Esophagus (tissue), 2 donors: Measurements from ENCODE around the gene TMEM106C. TPM values are rescaled to one million over a fixed set of nuclear protein-coding genes. Genes with fewer than 3 reads are reported as not detected.

Experiments
- H3K27ac ChIP-seq, 2 donors: one replicate each; pipeline ENCODE4 v1.5.1; 2013; ENCODE audit warnings: low read depth in 2 of 2, mild to moderate bottlenecking in 2 of 2, inconsistent platforms in 1 of 2, low read length in 1 of 2, moderate library complexity in 1 of 2
- H3K27me3 ChIP-seq, 2 donors: one replicate each; pipeline ENCODE4 v1.6.1; 2013; ENCODE audit warnings: low read length in 2 of 2, control low read depth in 1 of 2, mild to moderate bottlenecking in 1 of 2; ENCODE audit not compliant: insufficient read depth in 2 of 2, control insufficient read depth in 1 of 2
- H3K36me3 ChIP-seq, 2 donors: one replicate each; pipeline ENCODE4 v1.6.1; 2013; ENCODE audit warnings: low read length in 1 of 2; ENCODE audit not compliant: control insufficient read depth in 2 of 2, insufficient read depth in 2 of 2
- H3K4me1 ChIP-seq, 2 donors: one replicate each; pipeline ENCODE4 v1.6.1; 2013; ENCODE audit warnings: low read length in 1 of 2; ENCODE audit not compliant: control insufficient read depth in 2 of 2, insufficient read depth in 2 of 2
- H3K4me3 ChIP-seq, 2 donors: one replicate each; pipeline ENCODE4 v1.5.1; 2013; ENCODE audit warnings: low read length in 2 of 2, mild to moderate bottlenecking in 2 of 2, low read depth in 1 of 2, moderate library complexity in 1 of 2
- H3K9me3 ChIP-seq, 2 donors: one replicate each; pipeline ENCODE4 v1.6.1; 2013; ENCODE audit warnings: mild to moderate bottlenecking in 2 of 2, low read depth in 1 of 2, low read length in 1 of 2, moderate library complexity in 1 of 2; ENCODE audit not compliant: control insufficient read depth in 2 of 2, insufficient read depth in 1 of 2
- WGBS, 2 donors: extraction: QIAGEN DNeasy Blood & Tissue Kit; methylation state at CpG; one replicate each; pipeline ENCODE4 v1.1.7; 2013; 5-methylcytosine and 5-hydroxymethylcytosine counted together
- polyA plus RNA-seq, 2 donors: library from polyadenylated mRNA; stranded (reverse); fragments of 200-250 nt; gene quantifications; one replicate each; pipeline ENCODE4 v1.2.3, GENCODE V29; 2013
- donor health status: healthy with polysubstance abuse.
- donor health status: Bipolar disorder and iron deficiency.

Gene TMEM106C
- polyA plus RNA-seq, 2 donors: 22.0 to 51.1 TPM

DNA sequence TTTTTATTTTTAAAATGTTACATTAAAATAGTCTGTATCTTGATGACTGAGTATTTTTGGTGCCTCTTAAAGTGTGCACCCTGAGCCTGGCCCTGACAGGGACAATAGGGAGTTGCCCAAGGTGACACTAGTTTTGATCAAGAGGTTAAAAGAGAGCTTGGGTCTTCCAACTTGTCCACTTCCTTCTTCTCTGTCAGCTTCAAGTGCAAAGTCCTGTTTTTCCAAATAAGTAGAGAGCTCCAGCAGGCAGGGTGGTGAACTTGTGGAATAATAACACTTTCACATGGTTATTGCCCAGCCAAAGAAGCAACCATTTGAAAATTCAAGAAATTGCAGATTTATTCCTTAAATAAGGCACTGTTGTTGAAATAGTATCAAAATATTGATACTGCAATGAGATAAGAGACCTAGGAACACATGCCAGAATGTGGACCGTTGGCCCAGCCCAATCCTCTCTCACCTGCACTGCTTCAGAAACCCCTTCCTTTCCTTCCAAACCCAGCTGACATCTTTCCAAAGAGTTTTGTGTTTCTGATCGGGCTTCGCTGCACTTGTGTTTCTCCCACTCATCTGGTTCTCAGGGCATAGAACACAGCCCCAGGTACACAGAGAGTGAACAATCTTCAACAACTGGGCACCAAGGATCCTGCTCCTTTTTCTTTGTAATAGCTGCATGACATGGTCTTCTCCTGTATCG lies 54.7 kb downstream of the TMEM106C start:
- Histone ChIP-seq H3K4me3 (no peak overlapping the region), H3K27me3 (no peaks in the 10 kb centered on the region), H3K27ac (no peak overlapping the region), H3K9me3 (no peaks in the 10 kb centered on the region), H3K36me3 (no peaks in the 10 kb centered on the region), H3K4me1 (no peaks in the 10 kb centered on the region)
- 78 to 85% methylated on average over 4 of the region's 4 CpGs for WGBS, 2 donors

Other genes with a start within 250 kb of the TMEM106C start
- 100 to 1,000 TPM; 101 to 139 TPM for gene ENDOU, start 238.1 kb upstream of the TMEM106C start, polyA plus RNA-seq
- gene RAPGEF3, start 204.7 kb upstream of the TMEM106C start, polyA plus RNA-seq: 10 to 100 TPM; 23.2 to 75.2 TPM
- gene SLC48A1, start 190.4 kb upstream of the TMEM106C start, polyA plus RNA-seq: 10 to 100 TPM; 17.7 to 20.6 TPM
- gene HDAC7, start 143.7 kb upstream of the TMEM106C start, polyA plus RNA-seq: 10 to 100 TPM; 20.9 to 35.6 TPM
- gene VDR, start 58.6 kb upstream of the TMEM106C start, polyA plus RNA-seq: 10 to 100 TPM in 1 of 2 donors, 1 to 10 TPM in 1; 8.8 to 10.8 TPM
- gene COL2A1, start 40.9 kb downstream of the TMEM106C start, polyA plus RNA-seq: under 1 TPM in 1 of 2 donors, not detected in 1; 0.01 TPM
- 1 to 10 TPM; 2.7 to 3.9 TPM for gene SENP1, start 142.5 kb downstream of the TMEM106C start, polyA plus RNA-seq
- 10 to 100 TPM; 15.4 to 21.6 TPM for gene PFKM, start 155.8 kb downstream of the TMEM106C start, polyA plus RNA-seq
- 10 to 100 TPM in 1 of 2 donors, 1 to 10 TPM in 1; 9.9 to 16.4 TPM for gene ASB8, start 193.9 kb downstream of the TMEM106C start, polyA plus RNA-seq
- gene CCDC184, start 220.0 kb downstream of the TMEM106C start, polyA plus RNA-seq: under 1 TPM; 0.28 to 0.80 TPM
- gene OR10AD1, start 239.7 kb downstream of the TMEM106C start, polyA plus RNA-seq: not detected